Ammon's horn (tissue), 1 donor: ENCODE data around the gene FAM13C.
"Not testable (repeated sequence)": the region's sequence is repeated elsewhere in the genome, so short reads cannot be mapped to it uniquely, and the experiment has no call there.

Source experiments
- DNase-seq: peaks from one replicate; pipeline ENCODE4 v3.0.0-alpha.2; 2016; ENCODE audit warnings: low spot score

Gene FAM13C

GRCh38 chr10:59229441-59229840, 132.9 kb downstream of the FAM13C start:
- no peak for DNase-seq

GRCh38 chr10:59227136-59227673, 135.1 kb downstream of the FAM13C start:
- DNase-seq, result no peak

GRCh38 chr10:59225211-59225610, 137.1 kb downstream of the FAM13C start:
- no peak for DNase-seq

GRCh38 chr10:59223597-59223996, 138.8 kb downstream of the FAM13C start:
- not testable (repeated sequence) for DNase-seq

GRCh38 chr10:59222788-59223187, 139.6 kb downstream of the FAM13C start:
- no peak for DNase-seq

GRCh38 chr10:59216178-59216869, 146.0 kb downstream of the FAM13C start:
- DNase-seq, result no peak

GRCh38 chr10:59214160-59214559, 148.2 kb downstream of the FAM13C start:
- DNase-seq, result no peak

GRCh38 chr10:59212301-59212798, 150.0 kb downstream of the FAM13C start:
- no peak for DNase-seq

- no peak for DNase-seq
Measured at GRCh38 chr10:59206204-59206720, 156.1 kb downstream of the FAM13C start.
